Body of pancreas (tissue), 4 donors: ENCODE data around the gene GRM8.

Experiments
- POLR2A ChIP-seq, 3 donors: fragments of 450-650 bp; IDR thresholded peaks; one replicate each; pipeline ENCODE4 v1.6.1; 2016; ENCODE audit warnings: antibody characterized with exemption in 3 of 3, mild to moderate bottlenecking in 2 of 3
- TF ChIP-seq, protein P1 (sequence below), 7 experiments: fragments of 450-650 bp in 4 of 7; fragments of 200-600 bp in 3 of 7; sonication (generic) in 3 of 7; IDR thresholded peaks; one replicate each; pipeline ENCODE4 v1.5.1; 2016 to 2019; ENCODE audit warnings: antibody characterized with exemption in 7 of 7

DNA sequence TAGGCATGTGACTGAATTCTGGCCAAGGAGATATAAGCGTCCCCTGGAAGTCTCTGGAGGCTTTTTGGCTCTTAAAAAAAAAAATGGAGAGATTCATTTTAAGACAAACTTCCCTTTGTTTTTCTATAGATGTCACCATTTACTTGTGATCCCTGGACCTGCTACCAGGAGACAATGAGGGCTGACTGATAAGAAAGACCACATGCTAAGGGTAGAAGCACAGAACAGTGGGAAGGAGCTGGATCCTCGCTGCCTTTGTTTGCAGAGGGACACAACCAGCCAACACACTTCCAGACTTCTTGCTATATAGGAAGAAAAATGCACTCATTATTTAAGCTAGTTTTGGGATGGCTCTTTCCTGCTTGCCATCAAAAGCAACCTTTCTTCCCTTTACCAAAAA, 172.2 kb downstream of the GRM8 start:
- no peak for TF ChIP-seq POLR2A (IDR thresholded peaks at IDR 0.05)
- TF ChIP-seq, protein P1, sequence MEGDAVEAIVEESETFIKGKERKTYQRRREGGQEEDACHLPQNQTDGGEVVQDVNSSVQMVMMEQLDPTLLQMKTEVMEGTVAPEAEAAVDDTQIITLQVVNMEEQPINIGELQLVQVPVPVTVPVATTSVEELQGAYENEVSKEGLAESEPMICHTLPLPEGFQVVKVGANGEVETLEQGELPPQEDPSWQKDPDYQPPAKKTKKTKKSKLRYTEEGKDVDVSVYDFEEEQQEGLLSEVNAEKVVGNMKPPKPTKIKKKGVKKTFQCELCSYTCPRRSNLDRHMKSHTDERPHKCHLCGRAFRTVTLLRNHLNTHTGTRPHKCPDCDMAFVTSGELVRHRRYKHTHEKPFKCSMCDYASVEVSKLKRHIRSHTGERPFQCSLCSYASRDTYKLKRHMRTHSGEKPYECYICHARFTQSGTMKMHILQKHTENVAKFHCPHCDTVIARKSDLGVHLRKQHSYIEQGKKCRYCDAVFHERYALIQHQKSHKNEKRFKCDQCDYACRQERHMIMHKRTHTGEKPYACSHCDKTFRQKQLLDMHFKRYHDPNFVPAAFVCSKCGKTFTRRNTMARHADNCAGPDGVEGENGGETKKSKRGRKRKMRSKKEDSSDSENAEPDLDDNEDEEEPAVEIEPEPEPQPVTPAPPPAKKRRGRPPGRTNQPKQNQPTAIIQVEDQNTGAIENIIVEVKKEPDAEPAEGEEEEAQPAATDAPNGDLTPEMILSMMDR (IDR thresholded peaks at IDR 0.05): no peak
